ENCODE data around the gene KLHDC8A. TPM values are rescaled to one million over a fixed set of nuclear protein-coding genes. Genes with fewer than 3 reads are reported as not detected.

KLHDC8A gene
- total RNA-seq, 1 experiment from 2014 or later = 0.49 TPM

DNA sequence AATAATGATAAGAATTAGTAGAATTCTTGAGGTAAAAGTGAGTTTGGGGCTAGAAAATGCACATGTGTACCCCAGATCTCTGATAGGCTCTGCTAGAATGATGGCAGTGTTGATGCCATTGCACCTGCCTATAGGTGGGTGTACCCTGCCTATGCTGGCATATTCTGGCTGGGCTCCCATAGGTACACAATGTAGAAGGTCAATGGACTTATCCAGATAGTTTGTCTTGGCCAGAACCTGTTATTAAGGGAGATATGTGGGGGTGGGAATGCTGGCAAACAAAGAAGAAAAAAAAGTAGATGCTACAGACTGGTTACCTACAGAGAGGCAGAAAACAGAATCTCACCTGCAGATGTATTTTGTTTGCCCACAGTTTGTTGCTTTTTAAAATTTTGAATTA is 14.1 kb upstream of the KLHDC8A start (continued):
- TF ChIP-seq EZH2phosphoT487 (IDR thresholded peaks at IDR 0.05; ENCODE audit: borderline replicate concordance) (no peak), ELF1 (IDR thresholded peaks at IDR 0.05; ENCODE audit: borderline replicate concordance, low read depth) (no peak), ZBTB33 (IDR thresholded peaks at IDR 0.05; ENCODE audit: extremely low read depth, insufficient replicate concordance, low read length) (no peak), MAX (IDR thresholded peaks at IDR 0.05) (no peak), JUND (IDR thresholded peaks at IDR 0.05) (no peak), POLR2A (IDR thresholded peaks at IDR 0.05; ENCODE audit: borderline replicate concordance, extremely low read depth, insufficient read depth, insufficient read length) (no peak)

GRCh38 chr1:205369701-205370123 is 13.0 kb upstream of the KLHDC8A start:
- CTCF ChIA-PET = interaction anchor here (0.9 to 1.2 kb wide), 2 partner anchors 15 to 116 kb away, joined by 3 to 5 read pairs; no protein-coding TSS in a partner anchor
- H3K36me3 ChIP-seq (ENCODE audit: control insufficient read depth in 1 of 2, insufficient read depth in 2 of 2, low read length in 2 of 2) = no peaks in the 10 kb centered on the region
- no peak overlapping the region for H3K4me2 ChIP-seq (ENCODE audit: low read length)
- no TSS peak for BruUV-seq (replicated peaks)
- no peaks in the 10 kb centered on the region for H3K27me3 ChIP-seq (ENCODE audit: insufficient read depth, low read length)
- TF ChIP-seq TCF7L2 (IDR thresholded peaks at IDR 0.05; ENCODE audit: borderline replicate concordance, extremely low read depth, insufficient read depth, insufficient read length) (no peak), CEBPB (IDR thresholded peaks at IDR 0.05; ENCODE audit: low read depth) (no peak), EZH2 (IDR thresholded peaks at IDR 0.05) (no peak), CBX3 (IDR thresholded peaks at IDR 0.05; ENCODE audit: low read depth) (no peak), YY1 (IDR thresholded peaks at IDR 0.05; ENCODE audit: extremely low read depth, insufficient replicate concordance, low read depth, low read length) (no peak), FOSL1 (IDR thresholded peaks at IDR 0.05; ENCODE audit: low read depth) (no peak), ELF1 (IDR thresholded peaks at IDR 0.05; ENCODE audit: borderline replicate concordance, low read depth) (no peak), JUND (IDR thresholded peaks at IDR 0.05) (no peak), ATF3 (IDR thresholded peaks at IDR 0.05) (no peak), ZNF274 (IDR thresholded peaks at IDR 0.05; ENCODE audit: low read depth, low read length) (no peak), ZFX (IDR thresholded peaks at IDR 0.05) (no peak), POLR2A (IDR thresholded peaks at IDR 0.05; ENCODE audit: borderline replicate concordance, extremely low read depth, insufficient read depth, insufficient read length) (no peak), SRF (IDR thresholded peaks at IDR 0.05; ENCODE audit: low read depth) (no peak)
- TF ChIP-seq, protein P1, sequence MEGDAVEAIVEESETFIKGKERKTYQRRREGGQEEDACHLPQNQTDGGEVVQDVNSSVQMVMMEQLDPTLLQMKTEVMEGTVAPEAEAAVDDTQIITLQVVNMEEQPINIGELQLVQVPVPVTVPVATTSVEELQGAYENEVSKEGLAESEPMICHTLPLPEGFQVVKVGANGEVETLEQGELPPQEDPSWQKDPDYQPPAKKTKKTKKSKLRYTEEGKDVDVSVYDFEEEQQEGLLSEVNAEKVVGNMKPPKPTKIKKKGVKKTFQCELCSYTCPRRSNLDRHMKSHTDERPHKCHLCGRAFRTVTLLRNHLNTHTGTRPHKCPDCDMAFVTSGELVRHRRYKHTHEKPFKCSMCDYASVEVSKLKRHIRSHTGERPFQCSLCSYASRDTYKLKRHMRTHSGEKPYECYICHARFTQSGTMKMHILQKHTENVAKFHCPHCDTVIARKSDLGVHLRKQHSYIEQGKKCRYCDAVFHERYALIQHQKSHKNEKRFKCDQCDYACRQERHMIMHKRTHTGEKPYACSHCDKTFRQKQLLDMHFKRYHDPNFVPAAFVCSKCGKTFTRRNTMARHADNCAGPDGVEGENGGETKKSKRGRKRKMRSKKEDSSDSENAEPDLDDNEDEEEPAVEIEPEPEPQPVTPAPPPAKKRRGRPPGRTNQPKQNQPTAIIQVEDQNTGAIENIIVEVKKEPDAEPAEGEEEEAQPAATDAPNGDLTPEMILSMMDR (IDR thresholded peaks at IDR 0.05 in 2 of 3, conservative IDR thresholded peaks at IDR 0.05 in 1 of 3; ENCODE audit: borderline replicate concordance in 1 of 3, insufficient read depth in 1 of 3, low read depth in 2 of 3, low read length in 2 of 3) = no peak
- DNase-seq (ENCODE audit: low read depth, low spot score) (no peak), ATAC-seq (no peak)
- H4K20me1 ChIP-seq (ENCODE audit: insufficient read depth) = no peaks in the 10 kb centered on the region
- peaks cover 16 to 22% of the 10 kb centered on the region in 2 experiments for H3K4me1 ChIP-seq (ENCODE audit: control insufficient read depth in 1 of 2, insufficient read depth in 2 of 2, low read length in 2 of 2)
- H3K27ac ChIP-seq (ENCODE audit: low read depth, low read length) = no peak overlapping the region
- H3K4me3 ChIP-seq (replicated peaks in 1 of 2; ENCODE audit: low read depth in 1 of 2, low read length in 2 of 2) = no peak overlapping the region
- H3K79me2 ChIP-seq (ENCODE audit: insufficient read depth, low read length) = no peaks in the 10 kb centered on the region
- no peak overlapping the region for H3K9ac ChIP-seq (ENCODE audit: low read length)
- H3K9me3 ChIP-seq (ENCODE audit: control insufficient read depth in 1 of 2, insufficient read depth in 1 of 2, low read depth in 1 of 2, low read length in 2 of 2) = no peaks in the 10 kb centered on the region
- RAD21 ChIA-PET (ENCODE audit: low non-redundant PET in 1 of 2, low total read pairs in 2 of 2, uncharacterized antibody in 2 of 2, unreplicated experiment in 2 of 2) = no interaction called here
- POLR2A ChIA-PET = no interaction called here
- no peak overlapping the region for H2AFZ ChIP-seq (ENCODE audit: low read depth, low read length, poor library complexity, severe bottlenecking)
- intact Hi-C loops (cut with micrococcal nuclease) = no loop called here
- H3K9me2 ChIP-seq (ENCODE audit: insufficient read depth) = no peaks in the 10 kb centered on the region
